CD4-positive, alpha-beta memory T cell (primary cell): ENCODE data around the gene FRMD1. TPM values are rescaled to one million over a fixed set of nuclear protein-coding genes. Genes with fewer than 3 reads are reported as not detected.
"Not testable (repeated sequence)": the region's sequence is repeated elsewhere in the genome, so short reads cannot be mapped to it uniquely, and the experiment has no call there.

ENCODE experiments used
- CTCF ChIA-PET: fragments of 350-600 bp; sonication (Branson Sonifier 250); formaldehyde crosslinking; loops from one replicate; lab custom pipeline; 2021; ENCODE audit warnings: inconsistent platforms; ENCODE audit not compliant: partially characterized antibody; lab: Charles Lee
- POLR2A ChIA-PET: fragments of 350-600 bp; sonication (Branson Sonifier 250); formaldehyde crosslinking; loops from one replicate; lab custom pipeline; 2021; ENCODE audit not compliant: partially characterized antibody; lab: Charles Lee
- DNase-seq, 5 donors: peaks; one replicate each; pipeline versions ENCODE4 v3.0.0 to v3.0.0-alpha.2; 2020 to 2022; ENCODE audit warnings: mixed read lengths in 1 of 5
- H3K27ac ChIP-seq: one replicate; pipeline ENCODE4 v1.7.0; 2013; ENCODE audit warnings: low read depth, low read length
- H3K27me3 ChIP-seq: 2 replicates; pipeline ENCODE4 v1.7.0; 2013; ENCODE audit warnings: mild to moderate bottlenecking, low read length, moderate library complexity; ENCODE audit not compliant: insufficient read depth
- H3K36me3 ChIP-seq: 2 replicates; pipeline ENCODE4 v1.7.0; 2013; ENCODE audit warnings: mild to moderate bottlenecking, low read length, moderate library complexity; ENCODE audit not compliant: insufficient read depth
- H3K4me1 ChIP-seq: 2 replicates; pipeline ENCODE4 v1.7.0; 2013; ENCODE audit warnings: mild to moderate bottlenecking, low read length, moderate library complexity; ENCODE audit not compliant: insufficient read depth
- H3K4me3 ChIP-seq, 2 donors: one replicate each; pipeline ENCODE4 v1.7.0; 2013; ENCODE audit warnings: low read length in 2 of 2, mild to moderate bottlenecking in 1 of 2
- H3K9me3 ChIP-seq, 2 donors: one replicate each; pipeline ENCODE4 v1.7.0; 2013; ENCODE audit warnings: low read length in 2 of 2, control low read depth in 1 of 2; ENCODE audit not compliant: control insufficient read depth in 1 of 2
- H3K27ac Mint-ChIP-seq, 7 donors: one replicate each; pipeline ENCODE4 v1.8.0; 2020 to 2021; ENCODE audit warnings: mixed read lengths in 7 of 7, mild to moderate bottlenecking in 6 of 7, inconsistent platforms in 3 of 7, moderate library complexity in 3 of 7
- H3K27me3 Mint-ChIP-seq, 2 donors: one replicate each; pipeline ENCODE4 v1.8.0; 2020 to 2021; ENCODE audit warnings: mixed read lengths in 2 of 2
- H3K36me3 Mint-ChIP-seq, 2 donors: one replicate each; pipeline ENCODE4 v1.8.0; 2020 to 2021; ENCODE audit warnings: mixed read lengths in 2 of 2, inconsistent platforms in 1 of 2, mild to moderate bottlenecking in 1 of 2
- H3K4me1 Mint-ChIP-seq, 4 donors: one replicate each; pipeline ENCODE4 v1.8.0; 2020 to 2021; ENCODE audit warnings: mixed read lengths in 4 of 4, mild to moderate bottlenecking in 1 of 4
- H3K4me3 Mint-ChIP-seq, 8 donors: one replicate each; pipeline ENCODE4 v1.8.0; 2020 to 2021; ENCODE audit warnings: mixed read lengths in 8 of 8, mild to moderate bottlenecking in 7 of 8, moderate library complexity in 6 of 8, inconsistent platforms in 3 of 8
- H3K9me3 Mint-ChIP-seq, 8 donors: one replicate each; pipeline ENCODE4 v1.8.0; 2020 to 2021; ENCODE audit warnings: mixed read lengths in 8 of 8, mild to moderate bottlenecking in 5 of 8, inconsistent platforms in 3 of 8, moderate library complexity in 1 of 8
- intact Hi-C: fragments of 100-400 bp; cut with micrococcal nuclease; formaldehyde crosslinking; loops from one replicate; pipeline ENCODE4 v1.15.1; 2023
- polyA plus RNA-seq, 2 donors: library from polyadenylated mRNA; unstranded; fragments of 300-500 nt; fragmentation: Illumina TruSeq; gene quantifications; one replicate each; pipeline ENCODE4 v1.2.3, GENCODE V29; 2021
- total RNA-seq, 2 experiments: library from RNA; stranded (reverse); gene quantifications; one replicate each; pipeline ENCODE4 v1.2.3, GENCODE V29; 2021

Gene FRMD1
- total and polyA plus RNA-seq, 4 experiments from 2014 or later = not detected

GRCh38 chr6:168078175-168078942 lies 653 bp downstream of the FRMD1 start:
- no peaks in the 10 kb centered on the region for H3K4me1 Mint-ChIP-seq
- Histone ChIP-seq H3K9me3 (no peaks in the 10 kb centered on the region), H3K4me3 (no peak overlapping the region), H3K4me1 (no peaks in the 10 kb centered on the region), H3K27me3 (no peaks in the 10 kb centered on the region), H3K27ac (no peak overlapping the region), H3K36me3 (no peaks in the 10 kb centered on the region)
- no peak overlapping the region for H3K4me3 Mint-ChIP-seq
- H3K27me3 Mint-ChIP-seq = no peaks in the 10 kb centered on the region
- ChIA-PET CTCF (no interaction called here), POLR2A (no interaction called here)
- H3K27ac Mint-ChIP-seq = no peak overlapping the region
- H3K36me3 Mint-ChIP-seq = no peaks in the 10 kb centered on the region
- no peak for DNase-seq
- H3K9me3 Mint-ChIP-seq = peaks cover 0 to 2% (median 0%) of the 10 kb centered on the region in 8 donors
- intact Hi-C loops = no loop called here

DNA sequence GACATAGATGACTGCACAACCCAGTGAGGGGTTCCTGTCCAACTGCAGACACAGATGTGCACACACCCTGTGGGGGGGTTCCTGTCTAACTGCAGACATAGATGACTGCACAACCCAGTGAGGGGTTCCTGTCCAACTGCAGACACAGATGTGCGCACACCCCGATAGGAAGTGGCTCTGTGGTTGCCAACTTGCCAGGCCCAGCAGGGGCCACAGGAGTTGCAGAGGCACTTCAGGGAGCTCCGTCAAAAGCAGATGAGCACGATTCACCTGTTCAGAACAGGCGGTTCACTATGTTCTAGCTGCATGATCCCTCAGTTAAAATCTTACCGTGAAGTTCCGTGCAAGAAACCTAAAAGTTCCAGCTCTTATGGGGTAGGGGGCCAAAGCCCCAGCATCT lies 1.6 kb downstream of the FRMD1 start:
- H3K4me3 Mint-ChIP-seq, H3K4me3 ChIP-seq, H3K27ac Mint-ChIP-seq, intact Hi-C loops, H3K27me3 ChIP-seq, H3K9me3 ChIP-seq, H3K36me3 Mint-ChIP-seq, H3K4me1 ChIP-seq, DNase-seq, CTCF ChIA-PET, H3K9me3 Mint-ChIP-seq, H3K4me1 Mint-ChIP-seq, H3K27ac ChIP-seq, H3K27me3 Mint-ChIP-seq, POLR2A ChIA-PET, H3K36me3 ChIP-seq: not testable (repeated sequence)

DNA sequence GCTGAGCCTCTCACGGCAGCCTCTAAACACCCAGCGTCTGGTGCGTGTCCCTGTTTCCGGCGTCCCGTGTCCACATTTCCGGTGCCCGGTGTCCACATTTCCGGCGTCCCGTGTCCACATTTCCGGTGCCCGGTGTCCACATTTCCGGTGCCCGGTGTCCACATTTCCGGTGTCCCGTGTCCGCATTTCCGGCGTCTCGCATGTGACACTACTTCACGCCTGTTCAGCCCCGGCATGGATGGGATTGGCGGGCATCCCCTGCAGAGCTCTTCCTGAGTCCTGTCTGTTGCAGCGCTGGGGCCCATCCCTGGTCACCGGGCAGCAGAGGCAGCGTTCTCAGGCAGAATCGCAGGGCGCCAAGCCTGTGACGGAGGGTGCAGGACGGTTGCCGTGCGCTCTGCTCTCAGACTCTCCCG lies 3.2 kb downstream of the FRMD1 start:
- CTCF ChIA-PET = no interaction called here
- Mint-ChIP-seq H3K27me3 (peaks cover 0 to 2% of the 10 kb centered on the region in 2 donors), H3K4me3 (no peak overlapping the region), H3K9me3 (peaks cover 0 to 2% (median 0%) of the 10 kb centered on the region in 8 donors), H3K27ac (no peak overlapping the region), H3K36me3 (no peaks in the 10 kb centered on the region), H3K4me1 (no peaks in the 10 kb centered on the region)
- no peaks in the 10 kb centered on the region for H3K27me3 ChIP-seq
- POLR2A ChIA-PET = no interaction called here
- intact Hi-C loops = no loop called here
- H3K9me3 ChIP-seq = no peaks in the 10 kb centered on the region
- DNase-seq = no peak
- no peak overlapping the region for H3K27ac ChIP-seq
- H3K36me3 ChIP-seq = no peaks in the 10 kb centered on the region
- no peak overlapping the region for H3K4me3 ChIP-seq
- H3K4me1 ChIP-seq = no peaks in the 10 kb centered on the region

DNA sequence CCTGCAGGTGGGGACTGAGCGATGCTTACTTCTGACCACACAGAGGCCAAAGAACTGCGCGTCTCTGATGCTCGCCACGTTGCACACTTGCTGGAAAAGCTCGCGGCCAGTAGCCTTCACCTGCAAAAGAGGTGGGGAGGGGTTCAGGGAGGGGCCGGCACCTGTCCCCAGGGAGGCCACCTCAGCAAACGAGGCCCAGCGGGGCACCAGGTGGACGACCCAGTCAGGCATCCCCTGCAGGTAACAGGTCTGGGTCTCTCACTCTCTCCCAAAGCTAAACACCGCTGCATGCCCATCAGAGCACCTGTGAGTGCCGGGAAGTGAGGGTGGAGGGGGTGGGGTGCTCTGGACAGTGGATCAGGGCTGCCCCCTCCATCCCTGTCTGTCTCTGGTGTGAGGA lies 3.8 kb downstream of the FRMD1 start:
- CTCF ChIA-PET = no interaction called here
- Mint-ChIP-seq H3K4me3 (no peak overlapping the region), H3K4me1 (no peaks in the 10 kb centered on the region)

GRCh38 chr6:168073937-168074730 lies 4.9 kb downstream of the FRMD1 start:
- ChIA-PET POLR2A (no interaction called here), CTCF (no interaction called here)
- H3K27me3 ChIP-seq = no peaks in the 10 kb centered on the region
- Mint-ChIP-seq H3K4me3 (no peak overlapping the region), H3K4me1 (no peaks in the 10 kb centered on the region), H3K9me3 (peaks cover 0 to 2% (median 0%) of the 10 kb centered on the region in 8 donors), H3K36me3 (no peaks in the 10 kb centered on the region), H3K27ac (no peak overlapping the region), H3K27me3 (peaks cover 2% of the 10 kb centered on the region in 2 donors)
- intact Hi-C loops = no loop called here
- H3K27ac ChIP-seq = no peak overlapping the region
- no peaks in the 10 kb centered on the region for H3K9me3 ChIP-seq
- H3K4me1 ChIP-seq = no peaks in the 10 kb centered on the region
- no peak overlapping the region for H3K4me3 ChIP-seq
- DNase-seq = no peak
- no peaks in the 10 kb centered on the region for H3K36me3 ChIP-seq

More for the DNA sequence above, 3.8 kb downstream of the FRMD1 start:
- no peak for DNase-seq
- H3K4me1 ChIP-seq = no peaks in the 10 kb centered on the region
- peaks cover 0 to 2% (median 0%) of the 10 kb centered on the region in 8 donors for H3K9me3 Mint-ChIP-seq
- H3K4me3 ChIP-seq = no peak overlapping the region
- H3K9me3 ChIP-seq = no peaks in the 10 kb centered on the region
- POLR2A ChIA-PET = no interaction called here
- peaks cover 0 to 2% of the 10 kb centered on the region in 2 donors for H3K27me3 Mint-ChIP-seq
- no peaks in the 10 kb centered on the region for H3K36me3 ChIP-seq
- no peaks in the 10 kb centered on the region for H3K36me3 Mint-ChIP-seq
- no peak overlapping the region for H3K27ac Mint-ChIP-seq
- no peak overlapping the region for H3K27ac ChIP-seq
- H3K27me3 ChIP-seq = no peaks in the 10 kb centered on the region
- intact Hi-C loops = no loop called here

DNA sequence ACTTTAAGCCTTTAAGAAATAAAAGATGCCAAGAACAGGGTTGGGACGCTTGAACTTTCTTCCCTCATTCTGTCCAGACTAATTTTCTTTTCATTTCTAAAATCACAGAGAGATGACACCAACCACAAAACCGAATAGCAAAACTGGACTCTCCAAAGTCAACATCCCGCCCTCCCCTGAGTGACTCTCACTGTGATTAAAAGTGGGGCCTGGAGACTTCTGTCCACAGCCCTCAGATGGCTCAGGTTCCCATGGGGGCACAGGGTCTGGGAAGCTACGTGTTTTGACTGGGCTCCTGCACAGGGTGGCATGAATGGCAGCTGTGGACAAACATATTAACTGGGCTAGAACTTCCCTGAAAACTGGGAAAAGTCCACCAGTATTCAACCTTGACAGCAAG lies 6.3 kb downstream of the FRMD1 start:
- Histone ChIP-seq H3K27me3 (no peaks in the 10 kb centered on the region), H3K9me3 (no peaks in the 10 kb centered on the region), H3K4me3 (no peak overlapping the region), H3K4me1 (no peaks in the 10 kb centered on the region), H3K27ac (no peak overlapping the region), H3K36me3 (no peaks in the 10 kb centered on the region)
- intact Hi-C loops = no loop called here
- peaks cover 2% of the 10 kb centered on the region in 2 donors for H3K27me3 Mint-ChIP-seq
- ChIA-PET POLR2A (no interaction called here), CTCF (no interaction called here)
- no peak overlapping the region for H3K27ac Mint-ChIP-seq
- H3K4me3 Mint-ChIP-seq = no peak overlapping the region
- DNase-seq = no peak
- no peaks in the 10 kb centered on the region for H3K36me3 Mint-ChIP-seq
- no peaks in the 10 kb centered on the region for H3K4me1 Mint-ChIP-seq
- peaks cover 0 to 2% (median 0%) of the 10 kb centered on the region in 8 donors for H3K9me3 Mint-ChIP-seq

- Mint-ChIP-seq H3K36me3 (no peaks in the 10 kb centered on the region), H3K4me1 (no peaks in the 10 kb centered on the region), H3K9me3 (peaks cover 0 to 2% (median 0%) of the 10 kb centered on the region in 8 donors), H3K4me3 (no peak overlapping the region), H3K27ac (no peak overlapping the region), H3K27me3 (peaks cover 2% of the 10 kb centered on the region in 2 donors)
- H3K9me3 ChIP-seq = no peaks in the 10 kb centered on the region
- no peaks in the 10 kb centered on the region for H3K27me3 ChIP-seq
- CTCF ChIA-PET = no interaction called here
- POLR2A ChIA-PET = no interaction called here
- no peak overlapping the region for H3K27ac ChIP-seq
- DNase-seq = no peak
- no peaks in the 10 kb centered on the region for H3K36me3 ChIP-seq
- intact Hi-C loops = no loop called here
- no peak overlapping the region for H3K4me3 ChIP-seq
- H3K4me1 ChIP-seq = no peaks in the 10 kb centered on the region
Measured at GRCh38 chr6:168072261-168072660, 6.8 kb downstream of the FRMD1 start.
